Erythroblast (primary cell): ENCODE results near the gene LYSMD2.

Experiments used
- GATA1 ChIP-seq: IDR thresholded peaks from 2 replicates; pipeline ENCODE4 v1.6.1; 2011; ENCODE audit warnings: low read depth, mild to moderate bottlenecking, control low read depth, low read length, moderate library complexity
- POLR2A ChIP-seq: IDR thresholded peaks from 2 replicates; pipeline ENCODE4 v1.6.1; 2011; ENCODE audit warnings: mild to moderate bottlenecking, low read length

GRCh38 chr15:51680321-51680720, 57.1 kb downstream of the LYSMD2 start:
- TF ChIP-seq POLR2A (no peak), GATA1 (no peak)
